GM06990 (cell line): ENCODE results near the gene CD93.

Experiments used
- DNase-seq: peaks from one replicate; pipeline ENCODE4 v3.0.0-alpha.2; 2011; ENCODE audit not compliant: insufficient read length; ENCODE audit errors: extremely low read depth
- H3K27me3 ChIP-seq: replicated peaks from 2 replicates; pipeline ENCODE4 v1.6.0; 2011; ENCODE audit warnings: low read length; ENCODE audit not compliant: control insufficient read depth, insufficient read depth
- H3K36me3 ChIP-seq: 2 replicates; pipeline ENCODE4 v1.5.1; 2011; ENCODE audit warnings: low read length; ENCODE audit not compliant: control insufficient read depth, insufficient read depth
- H3K4me3 ChIP-seq: replicated peaks from 2 replicates; pipeline ENCODE4 v1.5.1; 2011; ENCODE audit warnings: low read depth, mild to moderate bottlenecking, control low read depth, low read length
- CTCF ChIP-seq: IDR thresholded peaks from 2 replicates; pipeline ENCODE4 v1.5.1; 2011; ENCODE audit warnings: low read length, control low read depth, mild to moderate bottlenecking, inconsistent platforms; ENCODE audit not compliant: insufficient read depth, poor library complexity, severe bottlenecking

The CD93 gene

GRCh38 chr20:23088866-23089265, 2.7 kb upstream of the CD93 start:
- Histone ChIP-seq H3K27me3 (no peaks in the 10 kb centered on the region), H3K4me3 (no peak overlapping the region), H3K36me3 (no peaks in the 10 kb centered on the region)
- TF ChIP-seq CTCF = no peak
- DNase-seq = no peak

- no peak for DNase-seq
- no peak overlapping the region for H3K4me3 ChIP-seq
- H3K27me3 ChIP-seq = no peaks in the 10 kb centered on the region
- TF ChIP-seq CTCF = no peak
- no peaks in the 10 kb centered on the region for H3K36me3 ChIP-seq
These were observed 1.6 kb upstream of the CD93 start for GRCh38 chr20:23087587-23088251.

GRCh38 chr20:23086931-23087411, 847 bp upstream of the CD93 start:
- Histone ChIP-seq H3K4me3 (no peak overlapping the region), H3K36me3 (no peaks in the 10 kb centered on the region), H3K27me3 (no peaks in the 10 kb centered on the region)
- no peak for DNase-seq
- no peak for TF ChIP-seq CTCF

- Histone ChIP-seq H3K4me3 (peak overlapping the region; percentile 31), H3K36me3 (no peaks in the 10 kb centered on the region), H3K27me3 (no peaks in the 10 kb centered on the region)
- no peak for DNase-seq
- TF ChIP-seq CTCF = no peak
These were observed 578 bp downstream of the CD93 start for GRCh38 chr20:23085436-23086055.

GRCh38 chr20:23084845-23085365, 1.2 kb downstream of the CD93 start:
- no peak for TF ChIP-seq CTCF
- Histone ChIP-seq H3K27me3 (no peaks in the 10 kb centered on the region), H3K36me3 (no peaks in the 10 kb centered on the region), H3K4me3 (no peak overlapping the region)
- no peak for DNase-seq
